NCI-H226 (cell line): ENCODE measurements around the gene PCID2.
"Not testable (repeated sequence)": the region's sequence is repeated elsewhere in the genome, so short reads cannot be mapped to it uniquely, and the experiment has no call there.

Experiments
- DNase-seq: peaks from one replicate; pipeline ENCODE4 v3.0.0-alpha.2; 2015

The PCID2 gene

GRCh38 chr13:113162783-113163685 is 45.4 kb downstream of the PCID2 start:
- no peak for DNase-seq

GRCh38 chr13:113161975-113162374 is 46.5 kb downstream of the PCID2 start:
- not testable (repeated sequence) for DNase-seq

GRCh38 chr13:113161433-113161832 is 47.0 kb downstream of the PCID2 start:
- DNase-seq, result no peak

DNA sequence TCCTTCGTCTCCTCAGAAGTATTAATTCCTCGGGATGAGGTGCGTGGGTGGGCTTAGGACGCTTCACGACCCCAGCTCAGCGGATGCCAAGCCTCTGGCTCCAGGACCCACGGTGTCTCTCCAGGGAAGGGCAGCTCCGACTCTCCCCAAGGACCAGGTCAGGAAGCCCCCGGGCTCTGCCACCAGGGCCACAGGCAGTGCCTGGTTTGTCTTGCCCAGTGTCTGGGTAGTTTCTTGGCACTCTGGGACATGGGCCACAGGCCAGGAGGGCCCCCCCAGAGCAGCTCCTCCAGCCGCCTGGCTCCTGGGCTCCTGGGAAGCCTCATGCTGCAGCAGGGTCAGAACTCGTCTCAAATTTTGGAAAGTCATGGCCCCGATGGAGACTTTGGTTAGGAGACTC is 47.5 kb downstream of the PCID2 start:
- no peak for DNase-seq

DNA sequence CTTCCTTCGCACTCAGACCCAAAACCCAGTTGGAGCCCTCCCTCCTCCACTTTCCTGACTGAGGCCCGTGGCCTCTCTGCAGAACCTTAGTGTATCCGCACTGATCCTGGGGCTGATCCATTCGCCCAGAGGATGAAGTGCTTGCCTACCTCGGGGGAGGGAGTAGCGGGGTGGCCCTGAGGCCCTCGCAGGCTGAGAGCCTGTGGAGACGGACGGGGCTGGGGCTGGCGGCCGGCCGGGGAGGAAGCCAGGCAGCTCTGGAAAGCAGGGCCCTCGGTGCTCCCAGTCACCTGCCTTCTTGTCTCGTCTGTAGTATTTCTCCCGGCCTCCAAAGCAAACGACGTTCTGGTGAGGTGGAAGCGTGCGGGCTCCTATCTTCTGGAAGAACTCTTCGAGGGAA is 48.8 kb downstream of the PCID2 start:
- no peak for DNase-seq

DNA sequence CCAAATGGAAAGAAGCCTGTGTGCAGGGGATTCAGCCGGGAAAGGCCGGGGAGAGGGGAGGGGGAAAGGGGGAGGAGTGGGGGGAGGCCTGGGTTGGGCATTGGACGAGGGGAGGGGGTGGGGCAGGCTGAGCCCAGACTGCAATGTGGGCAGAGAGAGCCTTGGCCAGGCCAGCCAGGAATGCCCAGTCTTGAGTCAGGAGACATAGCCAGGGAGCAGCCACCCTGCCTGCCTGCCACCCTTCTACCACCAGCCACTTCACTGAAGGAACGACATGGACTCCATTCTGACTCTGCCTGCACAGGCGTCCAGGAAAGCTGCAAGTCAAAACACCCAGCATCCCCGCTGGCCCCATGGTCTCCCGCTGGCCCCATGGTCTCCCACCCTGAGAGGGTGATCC is 49.5 kb downstream of the PCID2 start:
- no peak for DNase-seq

- no peak for DNase-seq
Measured at GRCh38 chr13:113157929-113158747, 50.3 kb downstream of the PCID2 start, which contains the start of gene PROZ. Gene PROZ, plus strand, starts transcription at chr13:113158648. Its CDS starts 13 bp downstream, at chr13:113158661.

- DNase-seq, result no peak
Measured at GRCh38 chr13:113157206-113157928, 51.1 kb downstream of the PCID2 start.

DNA sequence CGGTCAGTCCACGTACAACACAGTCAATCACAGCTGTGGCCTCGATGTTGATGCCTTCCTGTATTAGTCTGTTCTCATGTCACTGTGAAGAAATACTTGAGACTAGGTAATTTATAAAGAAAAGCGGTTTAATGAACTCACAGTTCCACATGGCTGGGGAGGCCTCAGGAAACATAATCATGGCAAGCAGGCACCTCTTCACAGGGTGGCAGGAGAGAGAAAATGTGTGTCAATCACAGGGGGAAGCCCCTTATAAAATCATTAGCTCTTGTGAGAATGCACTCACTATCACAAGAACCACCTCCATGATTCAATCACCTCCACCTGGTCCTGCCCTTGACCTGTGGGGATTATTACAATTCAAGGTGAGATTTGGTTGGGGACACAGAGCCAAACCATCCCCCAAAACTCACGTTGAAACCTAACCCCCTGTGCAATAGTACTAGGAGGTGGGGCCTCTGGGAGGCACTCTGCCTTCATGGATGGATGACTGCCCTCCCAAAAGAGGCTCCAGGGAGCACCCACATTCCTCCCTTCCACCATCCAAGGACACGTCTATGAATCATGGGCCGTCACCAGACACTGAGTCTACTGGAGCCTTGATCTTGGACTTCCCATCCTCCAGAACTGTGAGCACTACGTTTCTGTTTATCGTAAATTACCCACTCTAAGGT is 52.4 kb downstream of the PCID2 start:
- DNase-seq, result no peak

DNA sequence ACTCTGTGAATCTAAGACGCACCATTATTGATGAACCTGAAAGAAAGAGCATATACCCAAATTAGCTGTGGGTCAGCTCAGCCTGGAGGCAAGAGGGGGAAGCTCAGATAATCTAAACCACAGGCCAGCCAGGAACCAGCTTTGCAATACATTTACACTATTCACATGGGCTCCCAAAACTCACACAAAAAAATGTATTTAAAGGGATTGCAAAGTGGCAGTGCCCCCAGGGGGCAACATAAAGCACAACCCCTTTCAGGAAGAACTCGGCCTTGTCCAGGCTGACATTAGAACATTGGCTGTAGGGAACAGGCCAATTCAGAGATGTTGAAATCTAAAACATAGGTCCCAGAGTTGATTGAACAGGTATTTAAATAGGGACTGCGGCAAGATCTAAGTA is 53.3 kb downstream of the PCID2 start:
- DNase-seq, result no peak

DNA sequence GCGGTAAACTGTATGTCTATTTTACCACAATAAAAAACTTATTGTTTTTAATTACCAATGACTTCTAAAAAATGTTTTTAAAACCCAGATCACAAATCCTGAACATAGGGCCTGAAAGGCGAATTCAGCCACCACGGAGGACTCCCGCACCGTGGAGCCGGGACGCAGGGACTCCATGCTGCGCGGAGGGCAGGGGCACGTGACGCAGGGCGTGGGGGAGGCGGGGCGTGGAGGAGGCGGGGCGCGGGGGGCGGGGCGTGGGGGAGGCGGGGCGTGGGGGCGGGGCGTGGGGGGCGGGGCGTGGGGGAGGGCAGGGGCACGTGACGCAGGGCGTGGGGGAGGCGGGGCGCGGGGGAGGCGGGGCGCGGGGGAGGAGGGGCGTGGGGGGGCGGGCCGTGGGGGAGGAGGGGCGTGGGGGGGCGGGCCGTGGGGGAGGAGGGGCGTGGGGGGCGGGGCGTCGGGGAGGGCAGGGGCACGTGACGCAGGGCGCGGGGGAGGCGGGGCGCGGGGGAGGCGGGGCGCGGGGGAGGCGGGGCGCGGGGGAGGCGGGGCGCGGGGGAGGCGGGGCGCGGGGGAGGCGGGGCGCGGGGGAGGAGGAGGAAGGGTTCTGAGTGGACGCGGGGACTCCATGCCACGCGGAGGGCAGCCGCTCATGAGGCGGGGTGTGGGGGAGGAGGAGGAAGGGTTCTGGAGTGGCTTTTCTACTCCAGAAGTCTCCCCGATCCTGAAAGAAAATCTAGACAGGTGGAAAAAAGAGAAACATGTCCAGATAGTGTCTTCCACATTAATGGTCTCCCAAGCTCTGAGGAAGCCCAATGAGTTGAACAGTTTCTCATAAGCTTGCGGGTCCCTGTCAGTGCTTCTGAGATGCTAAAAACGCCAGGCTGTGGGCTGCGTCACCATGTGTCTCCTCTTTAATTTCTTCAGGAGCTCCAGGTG is 54.4 kb downstream of the PCID2 start:
- peak; percentile 49 for DNase-seq

DNA sequence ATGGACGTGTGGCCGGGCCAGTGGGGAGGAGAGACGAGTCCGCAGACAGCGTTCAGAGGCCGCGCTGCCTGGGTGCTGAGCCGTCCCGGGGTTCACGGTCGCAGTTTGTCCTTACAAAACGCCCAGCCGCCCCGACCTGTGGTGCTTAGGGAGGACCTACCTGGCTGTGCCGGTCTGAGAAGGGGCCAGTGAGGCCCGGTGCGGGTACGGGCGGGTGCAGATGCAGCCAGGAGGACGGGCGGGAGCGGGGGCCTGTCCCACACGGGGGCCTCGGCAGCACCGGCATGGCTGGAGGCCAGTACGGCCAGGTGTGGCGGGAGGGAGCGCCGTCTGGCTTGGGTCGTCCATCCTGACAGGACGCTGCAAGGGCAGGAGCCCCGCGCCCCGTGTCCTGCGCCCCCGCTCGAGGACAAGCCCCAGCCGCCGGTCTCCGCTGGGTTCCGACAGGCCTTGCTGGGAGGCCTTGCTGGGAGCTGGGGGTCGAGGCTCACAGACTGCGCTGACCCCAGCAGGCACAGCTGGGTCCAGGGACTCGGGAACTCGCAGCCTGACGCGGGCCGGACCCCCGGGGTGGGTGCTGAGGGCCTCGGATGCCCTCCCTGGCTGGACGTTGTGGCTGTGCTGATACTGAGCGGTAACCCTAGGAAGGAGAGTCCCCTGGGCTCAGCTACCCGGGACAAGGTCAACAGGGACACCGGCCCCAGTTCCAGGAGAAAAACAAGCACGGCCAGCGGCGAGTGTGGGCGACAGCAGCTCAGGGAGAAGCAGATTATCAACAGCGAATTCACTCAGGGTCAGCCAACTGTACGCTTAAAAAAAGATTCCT is 55.3 kb downstream of the PCID2 start:
- no peak for DNase-seq

- no peak for DNase-seq
Measured at GRCh38 chr13:113152691-113152983, 55.8 kb downstream of the PCID2 start.

DNA sequence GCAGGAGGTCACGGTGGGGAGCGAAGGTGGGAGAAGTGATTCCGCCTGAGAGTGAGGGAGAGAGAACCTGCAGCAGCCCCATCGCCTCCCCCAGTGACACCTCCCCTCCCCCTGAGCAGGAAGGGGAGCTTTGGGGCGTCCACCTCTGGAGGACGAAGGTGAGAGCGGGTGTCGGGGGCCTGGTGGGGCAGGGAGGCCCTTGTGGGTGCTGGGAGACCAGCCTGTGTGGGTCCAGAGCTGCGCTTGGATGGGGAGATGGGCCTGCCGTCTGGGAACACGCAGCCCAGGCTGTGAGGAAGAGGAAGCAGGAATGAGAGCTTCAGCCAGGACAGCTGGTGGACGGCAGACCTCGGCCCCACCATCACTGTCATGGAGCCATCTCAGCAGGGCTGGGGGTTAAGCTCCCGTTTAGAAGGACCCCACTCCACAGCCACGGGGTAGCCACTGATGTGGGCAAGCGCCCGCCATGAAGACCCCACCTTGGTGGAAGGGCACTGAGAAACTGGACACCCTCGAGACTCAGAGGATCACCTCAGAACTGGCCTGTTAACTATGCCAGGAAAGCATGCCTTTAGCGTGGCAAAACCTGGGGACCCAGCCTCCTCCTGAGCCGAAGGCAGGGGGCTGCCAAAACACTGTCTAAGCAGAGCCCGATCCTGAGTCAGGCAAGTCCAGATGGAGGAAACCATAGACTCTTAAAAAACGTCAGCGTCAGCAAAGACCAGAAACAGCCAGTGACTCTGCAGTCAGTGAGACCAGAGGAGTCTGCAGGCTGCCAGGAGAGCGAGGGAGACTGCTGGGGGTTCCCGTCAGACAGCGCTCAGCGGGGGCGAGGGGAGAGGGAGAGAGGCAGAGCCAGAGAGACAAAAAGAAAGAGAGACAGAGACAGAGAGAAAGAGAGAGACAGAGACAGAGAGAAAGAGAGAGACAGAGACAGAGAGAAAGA is 56.5 kb downstream of the PCID2 start:
- DNase-seq, result no peak

DNA sequence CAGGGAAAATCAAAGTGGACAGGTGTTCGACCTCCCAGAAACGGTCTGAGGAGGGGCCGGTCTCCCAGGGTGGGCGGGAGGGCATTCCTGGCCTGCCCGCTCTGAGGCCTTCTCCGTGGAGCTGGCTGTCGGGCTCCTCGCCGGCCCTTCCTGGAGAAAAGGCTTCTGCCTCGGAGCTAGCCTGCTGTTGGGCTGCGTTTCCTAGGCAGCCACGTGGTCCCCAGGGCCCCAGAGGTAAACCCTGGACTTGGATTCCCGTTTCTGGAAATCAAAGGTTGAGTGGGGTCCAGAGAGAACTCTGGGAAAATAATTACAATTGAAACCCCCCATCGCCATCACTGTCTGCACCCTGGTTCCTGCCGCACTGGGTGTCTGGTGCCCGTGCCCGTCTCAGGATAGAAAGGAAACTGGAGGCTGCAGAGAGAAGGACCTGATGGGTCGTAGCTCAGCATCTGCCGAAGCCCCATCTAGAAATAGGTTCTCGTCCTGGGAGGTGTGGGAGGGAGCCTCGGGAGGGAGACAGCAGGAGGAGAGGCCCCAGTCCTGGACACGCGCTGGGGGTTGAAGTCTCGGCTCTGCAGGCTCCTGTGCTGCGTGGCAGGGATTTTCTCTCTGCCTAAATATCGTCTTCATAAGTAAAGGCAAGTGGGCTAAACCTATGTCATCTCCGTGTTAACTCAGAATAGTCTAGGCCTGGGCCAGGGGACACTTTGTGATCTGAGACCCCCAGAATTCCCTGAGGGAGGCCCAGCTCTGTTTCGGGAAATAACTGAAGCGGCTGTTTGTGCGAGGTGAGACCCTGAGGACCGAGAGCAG is 57.7 kb downstream of the PCID2 start:
- no peak for DNase-seq

DNA sequence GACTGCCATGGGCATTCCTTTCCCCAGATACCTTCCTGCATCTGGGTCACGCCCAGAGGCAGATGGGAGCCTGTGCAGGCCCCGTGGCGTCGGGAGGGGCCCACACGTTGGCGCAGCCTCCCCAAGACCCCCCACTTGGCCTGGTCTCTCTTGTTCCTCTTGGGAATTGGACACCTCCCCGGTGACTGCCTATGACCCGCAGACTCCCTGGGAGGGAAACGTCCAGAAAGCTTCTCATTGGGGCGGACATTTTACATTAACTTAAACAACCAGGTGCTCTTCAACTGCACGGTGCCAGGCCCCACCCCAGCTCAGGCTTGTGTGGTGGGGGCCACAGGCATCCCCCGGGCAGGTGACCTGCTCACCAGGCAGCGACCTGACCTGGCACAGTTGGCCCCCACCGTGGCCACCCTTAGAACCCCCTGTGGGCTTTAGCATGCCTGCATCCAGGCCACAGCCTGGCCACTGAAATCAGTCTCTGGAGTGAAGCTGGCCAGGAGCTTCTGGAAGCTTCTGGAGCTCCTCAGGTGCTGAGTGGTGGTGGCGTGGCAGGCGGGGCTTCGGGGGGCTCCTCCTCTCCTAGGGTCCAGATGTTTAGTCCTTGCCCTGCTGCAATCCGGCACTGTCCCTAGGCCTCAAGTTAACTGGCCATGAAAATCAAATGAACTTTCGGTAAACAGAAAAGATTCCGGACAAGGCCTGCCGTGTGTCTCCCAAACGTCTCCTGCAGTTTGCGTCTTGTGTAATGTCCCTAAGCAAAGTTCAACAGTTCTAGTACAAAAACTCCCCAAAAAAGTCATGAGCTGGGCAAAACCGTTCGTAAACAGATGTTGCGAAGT is 58.5 kb downstream of the PCID2 start:
- no peak for DNase-seq

DNA sequence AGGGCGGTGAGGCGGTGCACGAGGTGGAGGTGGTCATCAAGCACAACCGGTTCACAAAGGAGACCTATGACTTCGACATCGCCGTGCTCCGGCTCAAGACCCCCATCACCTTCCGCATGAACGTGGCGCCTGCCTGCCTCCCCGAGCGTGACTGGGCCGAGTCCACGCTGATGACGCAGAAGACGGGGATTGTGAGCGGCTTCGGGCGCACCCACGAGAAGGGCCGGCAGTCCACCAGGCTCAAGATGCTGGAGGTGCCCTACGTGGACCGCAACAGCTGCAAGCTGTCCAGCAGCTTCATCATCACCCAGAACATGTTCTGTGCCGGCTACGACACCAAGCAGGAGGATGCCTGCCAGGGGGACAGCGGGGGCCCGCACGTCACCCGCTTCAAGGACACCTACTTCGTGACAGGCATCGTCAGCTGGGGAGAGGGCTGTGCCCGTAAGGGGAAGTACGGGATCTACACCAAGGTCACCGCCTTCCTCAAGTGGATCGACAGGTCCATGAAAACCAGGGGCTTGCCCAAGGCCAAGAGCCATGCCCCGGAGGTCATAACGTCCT is 59.4 kb downstream of the PCID2 start:
- DNase-seq, result no peak
